Pancreas (tissue), 10 donors: ENCODE data around the gene ITIH3. TPM values are rescaled to one million over a fixed set of nuclear protein-coding genes. Genes with fewer than 3 reads are reported as not detected.
A peak's percentile ranks its signal among the peaks of the same experiment; 100 is the strongest.
"Not testable (repeated sequence)": the region's sequence is repeated elsewhere in the genome, so short reads cannot be mapped to it uniquely, and the experiment has no call there.

Experiments
- ATAC-seq, 4 donors: fragments of 200-7000 bp; cut with Tn5 transposase; one replicate each; pipeline versions ENCODE4 v1.8.0 to v1.9.1; 2020; ENCODE audit warnings: mild to moderate bottlenecking in 4 of 4, moderate library complexity in 4 of 4
- DNase-seq, 6 donors: peaks; one replicate each; pipeline ENCODE4 v3.0.0-alpha.2; 2020
- FAIRE-seq: peaks from 2 replicates; lab custom pipeline; 2012; peaks lifted over from hg19 to GRCh38; lab: Jason Lieb, UNC
- H3K27ac ChIP-seq, 4 donors: fragments of 200-600 bp; sonication (generic); 1 replicate in 3 of 4; 2 replicates in 1 of 4; pipeline versions ENCODE4 v1.5.0 to v1.8.0; 2020
- H3K27me3 ChIP-seq, 4 donors: fragments of 200-600 bp; one replicate each; pipeline ENCODE4 v1.8.0; 2021
- H3K36me3 ChIP-seq, 3 donors: fragments of 200-600 bp; sonication (generic) in 1 of 3; one replicate each; pipeline versions ENCODE4 v1.5.0 to v1.8.0; 2020 to 2021
- H3K4me1 ChIP-seq, 3 donors: fragments of 200-600 bp; one replicate each; pipeline ENCODE4 v1.8.0; 2021
- H3K4me3 ChIP-seq, 4 donors: fragments of 200-600 bp; sonication (generic) in 2 of 4; one replicate each; pipeline versions ENCODE4 v1.5.0 to v1.8.0; 2020 to 2021
- H3K9me3 ChIP-seq, 4 donors: fragments of 200-600 bp; one replicate each; pipeline ENCODE4 v1.8.0; 2021
- CTCF ChIP-seq, 4 donors: fragments of 200-600 bp; sonication (generic) in 3 of 4; IDR thresholded peaks; one replicate each; pipeline versions ENCODE4 v1.5.0 to v1.8.0; 2021; ENCODE audit warnings: antibody characterized with exemption in 4 of 4
- WGBS, 2 donors: extraction: QIAGEN DNeasy Blood & Tissue Kit; methylation state at CpG; one replicate each; pipeline ENCODE4 v1.1.7; 2013; 5-methylcytosine and 5-hydroxymethylcytosine counted together
- intact Hi-C, 3 donors: fragments of 100-400 bp; cut with DNase I; formaldehyde crosslinking; loops; one replicate each; pipeline versions ENCODE4 v1.11.1 to v1.14.2; 2022
- polyA plus RNA-seq, 2 donors: library from polyadenylated mRNA; stranded (reverse); fragments of 200-250 nt; gene quantifications; one replicate each; pipeline ENCODE4 v1.2.3, GENCODE V29; 2013
- total RNA-seq, 6 donors: library from RNA; stranded (reverse); fragmentation: NEBNext Ultra II Directional in 4 of 6; extraction: Animal tissue kit (Norgen Biotek cat#: 25700) in 4 of 6; gene quantifications; one replicate each; pipeline versions ENCODE4 v1.2.1 to v1.2.4, GENCODE V29; 2021 to 2023
- donor health status: healthy with polysubstance abuse.
- donor health status: DM: no; HTN: no; CAD: no; lungs with moderate emphysema.
- donor health status: DM: no; HTN: no; CAD: no.
- donor health status: control.
- donor health status: control.
- donor health status: Bipolar disorder and iron deficiency.
- donor health status: DM: yes; HTN: yes; CAD: no.
- donor health status: DM: no; HTN: no; CAD: no.
- donor health status: DM: no; HTN: no; CAD: no.
- donor health status: DM: yes; HTN: yes; CAD: no.

ITIH3 gene
- total and polyA plus RNA-seq, 8 donors: 0.29 to 2.1 (median 1.3) TPM; not detected in 2

DNA sequence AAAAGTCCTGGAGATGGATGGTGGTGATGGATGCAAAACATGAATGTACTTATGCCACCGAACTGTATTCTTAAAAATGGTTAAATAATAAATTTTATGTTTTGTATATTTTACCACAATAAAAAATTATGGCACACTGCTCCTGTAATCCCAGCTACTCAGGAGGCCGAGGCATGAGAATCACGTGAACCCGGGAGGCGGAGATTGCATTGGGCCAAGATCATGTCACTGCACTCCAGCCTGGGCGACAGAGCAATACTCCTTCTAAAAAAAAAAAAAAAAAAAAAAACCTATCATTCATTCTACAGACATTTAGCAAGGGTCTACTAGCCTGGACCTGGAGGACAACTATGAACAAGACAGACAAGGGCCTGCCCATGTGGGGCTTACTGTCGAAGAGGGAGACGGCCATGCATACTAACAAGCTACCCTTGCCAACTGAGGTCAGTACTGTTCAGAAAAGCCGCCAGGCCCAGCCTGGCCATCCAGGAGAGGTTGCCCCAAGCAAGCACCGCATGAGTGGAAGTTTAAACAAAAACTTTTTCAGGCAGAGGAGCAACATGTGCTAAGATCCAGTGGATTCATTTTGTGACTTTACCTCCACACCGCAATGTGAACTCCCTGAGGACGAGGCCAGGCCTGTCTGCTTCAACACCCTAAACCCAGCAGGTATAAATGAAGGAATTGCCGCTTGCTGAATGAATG is 21.1 kb upstream of the ITIH3 start:
- Histone ChIP-seq H3K27ac (no peak overlapping the region), H3K4me3 (no peak overlapping the region), H3K36me3 (no peaks in the 10 kb centered on the region), H3K9me3 (no peaks in the 10 kb centered on the region), H3K27me3 (no peaks in the 10 kb centered on the region), H3K4me1 (peaks cover 7 to 11% (median 8%) of the 10 kb centered on the region in 3 donors)
- intact Hi-C loops: no loop called here
- ATAC-seq (no peak), DNase-seq (peak in 2 of 6 donors; percentile 11 to 21), FAIRE-seq (no peak)
- TF ChIP-seq CTCF (IDR thresholded peaks at IDR 0.05): no peak
- WGBS, 2 donors: 91 to 95% methylated on average over 13 of the region's 13 CpGs

DNA sequence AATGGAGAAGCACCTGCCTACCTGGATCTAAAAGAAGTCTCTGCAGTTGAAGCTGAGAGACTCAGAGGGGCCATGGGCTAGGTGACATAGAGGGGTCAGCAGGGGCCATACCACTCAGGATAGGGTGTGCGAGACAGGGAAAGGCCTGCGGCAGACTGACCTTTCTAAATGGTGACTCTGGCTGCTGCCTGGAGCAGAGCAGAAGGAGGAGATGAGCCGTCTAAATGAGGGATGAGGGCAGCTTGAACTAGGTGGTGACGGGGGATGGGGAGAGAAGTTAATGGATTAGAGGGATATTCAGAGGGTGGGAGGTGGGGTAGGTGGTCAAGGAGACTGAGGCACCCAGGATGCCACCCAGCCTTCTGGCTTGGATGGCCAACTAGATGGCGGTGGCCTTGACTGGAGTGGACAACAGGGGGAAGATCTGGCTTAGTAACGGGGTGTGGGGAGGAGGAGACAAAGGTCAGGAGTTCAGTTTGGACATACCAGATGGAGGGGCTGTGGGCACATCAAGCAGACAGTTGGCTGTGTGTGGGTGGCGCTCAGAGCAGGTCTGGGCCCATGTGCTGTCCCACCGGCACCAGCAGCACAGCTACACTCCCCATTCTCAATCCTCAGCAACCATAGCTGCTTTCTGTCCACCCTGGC is 20.4 kb upstream of the ITIH3 start:
- ATAC-seq: no peak

DNA sequence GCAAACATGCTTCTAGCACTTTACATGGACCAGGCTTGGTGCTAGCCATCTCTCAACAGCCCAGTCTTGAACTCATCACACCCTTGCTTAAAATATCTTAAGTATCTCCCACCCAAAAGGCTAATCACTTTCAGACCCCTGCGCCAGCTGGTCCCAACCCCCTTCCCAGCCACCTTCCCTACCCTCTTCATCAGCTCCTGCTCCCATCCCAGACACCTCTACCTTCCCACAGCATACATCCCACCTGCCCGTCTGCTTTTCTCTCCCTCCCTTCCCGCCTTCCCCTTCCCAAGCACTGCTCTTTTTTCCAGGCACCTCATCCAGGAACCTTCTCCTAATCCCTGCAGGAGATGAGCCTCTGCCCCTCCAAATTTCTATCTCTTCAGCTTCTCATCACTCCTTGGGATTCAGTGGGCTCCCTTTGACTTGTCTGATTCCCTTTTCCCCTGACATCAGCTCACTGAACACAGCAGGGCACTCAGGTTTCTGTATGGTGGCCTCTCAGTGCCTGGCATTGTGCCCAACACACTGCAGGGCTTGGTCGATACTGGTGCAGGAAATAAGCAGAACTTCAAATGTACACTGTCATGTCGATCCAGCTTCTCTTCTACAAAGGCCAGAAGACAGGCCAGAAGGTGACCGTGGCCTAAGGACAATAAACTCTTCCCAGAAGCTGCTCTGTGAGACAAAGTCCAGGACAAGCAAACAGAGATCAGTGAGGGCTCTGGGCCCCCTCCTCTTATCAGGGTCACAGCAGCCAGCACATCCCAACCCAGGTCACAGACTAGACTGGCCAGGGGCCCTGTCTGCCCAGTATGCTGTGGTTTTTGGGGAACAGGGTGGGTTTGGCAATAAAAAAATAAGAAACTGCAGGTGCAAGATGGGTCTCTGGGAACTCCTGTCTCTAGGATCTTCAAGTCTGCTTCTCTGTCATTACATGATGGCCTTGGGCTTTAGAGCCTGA is 19.4 kb upstream of the ITIH3 start:
- Histone ChIP-seq H3K27me3 (no peaks in the 10 kb centered on the region), H3K9me3 (no peaks in the 10 kb centered on the region), H3K36me3 (no peaks in the 10 kb centered on the region), H3K27ac (peak overlapping the region in 2 of 4 donors; percentile 51 to 55), H3K4me3 (no peak overlapping the region), H3K4me1 (peaks cover 0 to under 1% (median 0%) of the 10 kb centered on the region in 3 donors)
- no peak for TF ChIP-seq CTCF (IDR thresholded peaks at IDR 0.05)
- no peak for FAIRE-seq
- peak in 5 of 6 donors; percentile 18 to 72 (median 59) for DNase-seq
- intact Hi-C loops: no loop called here
- peak in 1 of 4 donors; percentile 11 for ATAC-seq
- 26 to 28% methylated on average over 6 of the region's 6 CpGs for WGBS, 2 donors

More for the DNA sequence above, 20.4 kb upstream of the ITIH3 start:
- H3K27ac ChIP-seq: no peak overlapping the region
- H3K4me1 ChIP-seq: peaks cover 7 to 10% (median 7%) of the 10 kb centered on the region in 3 donors
- peak in 2 of 6 donors; percentile 22 to 30 for DNase-seq
- no peak overlapping the region for H3K4me3 ChIP-seq
- 69 to 77% methylated on average over 8 of the region's 8 CpGs for WGBS, 2 donors
- H3K36me3 ChIP-seq: no peaks in the 10 kb centered on the region
- FAIRE-seq: no peak
- no peaks in the 10 kb centered on the region for H3K9me3 ChIP-seq
- H3K27me3 ChIP-seq: no peaks in the 10 kb centered on the region
- intact Hi-C loops: no loop called here
- no peak for TF ChIP-seq CTCF (IDR thresholded peaks at IDR 0.05)

DNA sequence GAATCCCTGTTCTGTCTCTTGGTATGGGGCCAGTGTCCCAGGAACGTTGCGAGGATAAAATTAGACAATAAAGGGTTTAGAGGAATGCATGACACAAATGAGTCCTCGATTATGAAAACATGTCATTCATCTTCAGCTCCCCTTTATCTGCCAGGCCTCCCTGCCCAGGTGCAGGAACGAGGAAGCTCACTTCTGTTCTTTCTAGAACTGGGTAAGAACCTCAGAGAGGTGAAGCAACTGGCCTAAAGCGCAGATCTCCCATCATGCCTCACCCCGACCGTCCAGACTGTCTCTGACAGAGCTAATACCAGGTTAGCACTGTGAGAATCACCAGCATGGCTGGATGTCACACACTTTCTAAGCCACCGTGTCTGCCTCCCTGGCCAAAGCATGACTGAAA is 18.7 kb upstream of the ITIH3 start:
- Histone ChIP-seq H3K27ac (peak overlapping the region in 2 of 4 donors; percentile 51 to 55), H3K9me3 (no peaks in the 10 kb centered on the region), H3K4me3 (no peak overlapping the region), H3K27me3 (no peaks in the 10 kb centered on the region), H3K4me1 (no peaks in the 10 kb centered on the region), H3K36me3 (no peaks in the 10 kb centered on the region)
- ATAC-seq (no peak), DNase-seq (peak in 2 of 6 donors; percentile 10 to 27), FAIRE-seq (no peak)
- intact Hi-C loops: no loop called here
- WGBS, 2 donors: 54 to 55% methylated on average over 8 of the region's 8 CpGs
- no peak for TF ChIP-seq CTCF (IDR thresholded peaks at IDR 0.05)

GRCh38 chr3:52776486-52776885 is 18.1 kb upstream of the ITIH3 start:
- H3K4me1 ChIP-seq, H3K27me3 ChIP-seq, ATAC-seq, FAIRE-seq, intact Hi-C loops, H3K9me3 ChIP-seq, H3K4me3 ChIP-seq, H3K36me3 ChIP-seq: not testable (repeated sequence)
- peak in 1 of 6 donors; percentile 18 for DNase-seq
- peak overlapping the region in 1 of 4 donors; percentile 51 for H3K27ac ChIP-seq
- WGBS, 2 donors: 66 to 75% methylated on average over 6 of the region's 6 CpGs
